MV-4-11 (cell line): ENCODE results near the gene KCNA4.
"Not testable (repeated sequence)": the region's sequence is repeated elsewhere in the genome, so short reads cannot be mapped to it uniquely, and the experiment has no call there.

Experiments used
- DNase-seq: peaks from one replicate; lab custom pipeline; 2025; lab: John Stamatoyannopoulos, UW

KCNA4 gene

GRCh38 chr11:30016588-30017363, at the start of gene KCNA4:
Gene KCNA4, minus strand, starts transcription at chr11:30017030. Its CDS starts 4,352 bp downstream, at chr11:30012678.
- DNase-seq: no peak

- no peak for DNase-seq
Measured at GRCh38 chr11:30062103-30062502, 45.3 kb upstream of the KCNA4 start.

DNA sequence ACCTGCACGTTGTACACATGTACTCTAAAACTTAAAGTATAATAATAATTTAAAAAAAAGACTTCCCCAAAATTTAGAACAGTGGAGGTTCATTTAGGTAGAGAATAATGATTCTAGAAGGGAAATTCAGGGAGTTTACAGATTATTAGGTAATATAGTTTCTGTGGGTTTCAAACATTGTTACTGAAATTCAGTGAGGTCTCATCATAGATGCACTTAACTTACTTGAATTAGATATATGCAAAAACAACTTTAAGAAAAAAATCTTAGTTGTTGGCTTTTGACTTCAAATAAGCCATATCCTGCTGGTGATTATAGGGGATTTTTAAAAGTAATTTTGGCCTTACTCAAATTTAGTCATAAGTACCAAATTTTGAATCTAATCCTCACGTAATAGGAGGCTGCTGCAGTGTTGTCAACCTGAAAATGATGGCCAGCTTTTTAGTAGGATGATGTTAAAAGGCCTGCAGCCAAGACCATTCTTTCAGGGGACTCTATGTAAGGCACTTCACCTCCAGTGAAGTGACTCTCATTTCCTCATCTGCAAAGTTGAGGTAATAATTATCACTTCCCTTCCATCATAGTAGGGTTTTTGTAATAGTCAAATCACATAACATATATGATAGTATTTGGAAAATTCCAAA, 42.5 kb upstream of the KCNA4 start:
- DNase-seq: no peak

- no peak for DNase-seq
Measured at GRCh38 chr11:30049214-30049613, 32.4 kb upstream of the KCNA4 start.

DNA sequence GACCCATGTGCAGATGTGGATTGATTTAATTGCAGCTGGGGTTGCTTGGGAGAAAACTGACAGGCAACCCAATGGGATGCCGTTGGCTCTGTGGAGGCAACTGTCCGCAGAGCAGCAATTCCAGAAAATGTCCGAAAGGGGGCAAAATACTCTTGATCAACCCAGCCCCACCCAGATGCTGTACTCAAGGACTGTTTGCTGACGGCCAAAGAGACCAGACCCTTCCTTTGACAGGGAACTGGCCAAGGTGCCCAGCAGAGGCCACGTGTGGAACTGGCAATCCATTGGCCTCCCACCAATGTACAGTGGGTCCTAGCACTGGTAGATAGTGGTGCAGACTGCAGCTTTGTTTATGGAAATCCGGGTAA, 29.7 kb upstream of the KCNA4 start:
- no peak for DNase-seq

GRCh38 chr11:30045921-30046577, 29.2 kb upstream of the KCNA4 start:
- DNase-seq: no peak

GRCh38 chr11:30045144-30045543, 28.3 kb upstream of the KCNA4 start:
- no peak for DNase-seq

- DNase-seq: no peak
Measured at GRCh38 chr11:30041171-30041570, 24.3 kb upstream of the KCNA4 start.

- DNase-seq: not testable (repeated sequence)
Measured at GRCh38 chr11:30034746-30035145, 17.9 kb upstream of the KCNA4 start.

DNA sequence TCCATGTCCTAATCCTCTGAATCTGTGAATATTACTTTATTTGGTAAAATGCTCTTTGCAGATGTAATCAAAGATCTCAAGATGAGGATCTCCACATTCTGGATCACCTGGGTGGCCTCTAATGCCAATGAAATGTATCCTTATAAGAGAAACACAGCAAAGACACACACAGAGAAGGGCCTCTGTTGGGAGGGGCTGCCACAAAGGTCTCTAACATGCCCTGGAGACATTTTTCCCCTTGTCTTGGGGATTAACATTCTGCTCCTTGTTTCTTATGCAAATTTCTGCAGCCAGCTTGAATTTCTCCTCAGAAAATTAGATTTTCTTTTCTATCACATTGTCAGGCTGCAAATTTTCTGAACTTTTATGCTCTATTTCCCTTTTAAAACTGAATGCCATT, 17.3 kb upstream of the KCNA4 start:
- DNase-seq: not testable (repeated sequence)

DNA sequence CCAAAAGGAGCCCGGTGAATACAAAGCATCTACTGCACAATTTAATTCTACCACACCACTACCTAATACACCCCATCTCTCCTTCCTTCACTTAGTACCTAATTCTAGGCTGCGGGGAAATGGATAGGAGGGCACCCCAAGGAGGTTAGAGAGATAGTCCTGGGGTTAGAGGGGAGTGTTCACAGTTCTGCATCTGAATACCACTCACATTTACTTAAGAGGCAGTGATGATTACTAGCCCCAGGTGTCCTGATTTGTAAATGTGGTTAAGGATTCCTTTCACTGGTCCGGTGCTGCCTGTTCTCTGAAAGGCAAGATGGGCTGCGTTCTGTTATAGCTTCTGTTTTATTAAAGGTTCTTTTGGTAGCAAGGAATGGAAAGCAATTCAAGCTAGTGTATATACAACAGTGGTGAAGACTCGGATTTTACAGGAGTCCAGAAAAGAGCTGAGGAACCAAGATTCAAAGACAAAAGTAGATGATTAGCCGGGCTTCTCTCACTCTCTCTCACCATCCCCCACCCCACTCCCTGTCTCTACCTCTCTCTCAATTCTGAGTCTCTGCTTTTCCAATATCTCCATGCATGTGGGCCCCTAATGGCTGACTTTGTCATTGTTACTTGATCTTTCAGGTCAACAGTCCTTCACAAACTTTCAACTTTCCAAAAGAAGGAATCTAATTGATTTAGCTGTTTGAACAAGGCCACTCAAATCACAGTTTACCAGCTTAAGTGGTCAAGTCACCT, 8.7 kb upstream of the KCNA4 start:
- no peak for DNase-seq

GRCh38 chr11:30023074-30023473, 6.2 kb upstream of the KCNA4 start:
- no peak for DNase-seq

DNA sequence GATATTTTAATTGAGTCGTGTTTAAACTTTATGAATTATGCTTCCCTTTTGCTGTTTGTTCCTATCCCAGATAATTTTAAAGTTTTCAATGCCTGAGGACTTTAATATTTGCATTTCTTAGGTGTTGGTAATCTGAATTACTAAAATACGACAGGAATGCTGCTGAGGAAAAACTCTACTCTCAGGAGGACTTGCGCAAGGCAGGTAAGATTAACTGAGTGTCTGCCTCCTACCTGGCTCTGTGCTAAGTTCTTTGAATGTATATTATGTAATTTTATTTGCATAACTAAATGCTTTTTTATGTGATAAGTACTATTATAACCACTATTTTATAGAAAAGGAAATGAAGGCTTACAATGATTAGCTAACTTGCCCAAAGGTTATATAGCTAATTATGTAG, 2.7 kb upstream of the KCNA4 start:
- DNase-seq: no peak

GRCh38 chr11:30018495-30018894, 1.7 kb upstream of the KCNA4 start:
- DNase-seq: no peak

GRCh38 chr11:30017445-30017895, 640 bp upstream of the KCNA4 start:
- no peak for DNase-seq

GRCh38 chr11:30015725-30016412, 961 bp downstream of the KCNA4 start:
- no peak for DNase-seq

- no peak for DNase-seq
Measured at GRCh38 chr11:30012346-30012745, 4.5 kb downstream of the KCNA4 start.

DNA sequence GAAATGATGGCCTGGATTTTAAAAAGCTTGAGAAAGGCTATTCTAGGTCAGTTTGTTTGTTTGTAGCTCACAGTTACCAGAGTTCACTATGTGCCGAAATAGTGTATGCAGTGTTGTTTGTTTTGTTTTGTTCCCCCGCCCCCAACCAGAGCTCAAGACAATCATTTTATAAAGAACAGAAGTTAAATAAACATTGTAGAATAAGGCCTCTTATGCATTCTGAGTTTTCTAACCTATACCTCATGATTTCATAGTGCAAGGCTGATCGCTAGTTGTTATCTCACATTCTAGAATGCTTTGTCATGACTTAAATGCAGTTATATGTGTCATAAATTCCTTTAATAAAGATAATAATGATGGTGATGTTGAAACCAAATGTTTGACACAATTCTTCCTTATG, 7.8 kb downstream of the KCNA4 start:
- DNase-seq: no peak

- DNase-seq: no peak
Measured at GRCh38 chr11:30006876-30007275, 10.0 kb downstream of the KCNA4 start.

DNA sequence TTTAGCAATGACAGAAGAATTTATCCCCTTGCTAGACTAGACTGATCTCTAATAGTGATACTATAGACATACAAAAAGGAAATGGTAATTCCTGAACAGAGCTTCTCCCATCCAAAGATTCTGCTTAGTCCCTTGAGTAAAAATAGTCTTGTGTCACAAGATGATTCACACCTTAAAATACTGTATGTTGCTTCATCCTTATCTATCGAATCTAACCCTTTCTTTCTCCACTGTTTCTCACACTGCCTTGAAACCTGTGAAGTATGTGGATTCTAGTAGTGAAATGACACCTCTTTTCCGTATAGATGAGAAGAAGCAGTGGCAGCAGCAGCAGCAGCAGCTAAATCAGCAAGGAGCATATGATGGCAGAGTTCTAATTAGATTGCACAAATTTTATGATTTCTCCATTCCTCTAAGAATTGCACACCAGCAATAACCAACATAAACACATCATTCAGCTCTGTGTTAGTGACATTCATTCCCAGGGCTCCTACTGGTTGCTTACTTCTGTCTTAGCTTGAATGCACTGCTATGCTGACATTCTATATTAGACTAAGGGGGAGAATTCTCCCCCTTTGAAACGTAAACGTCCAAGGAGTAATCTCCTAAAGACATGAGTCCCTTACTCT, 14.6 kb downstream of the KCNA4 start:
- DNase-seq: no peak

GRCh38 chr11:30000986-30001750, 15.7 kb downstream of the KCNA4 start:
- no peak for DNase-seq
